Activated T-cell treated with anti-CD3 and anti-CD28 coated beads for 4 hours (primary cell): ENCODE measurements around the gene PITPNC1.
"Not testable (repeated sequence)": the region's sequence is repeated elsewhere in the genome, so short reads cannot be mapped to it uniquely, and the experiment has no call there.

Experiments
- DNase-seq: peaks from one replicate; pipeline ENCODE4 v3.0.0-alpha.2; 2020

The PITPNC1 gene

DNA sequence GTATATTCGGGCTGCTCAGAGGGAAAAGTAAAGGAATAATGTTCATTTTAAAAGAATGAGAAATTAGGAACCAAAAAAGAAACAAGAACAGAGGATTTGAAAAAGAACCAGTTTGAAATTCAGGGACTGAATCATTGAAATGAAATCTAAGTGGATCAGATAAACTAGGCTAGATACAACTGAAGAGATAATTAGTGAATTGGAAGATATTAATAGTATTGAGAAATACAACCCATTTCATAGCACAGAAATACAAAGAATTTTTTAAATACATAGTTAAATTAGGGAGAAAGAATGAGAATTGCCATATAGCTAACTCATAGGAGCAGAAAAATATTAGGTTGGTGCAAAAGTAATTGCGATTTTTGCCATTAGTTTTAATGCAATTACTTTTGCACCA is 223.3 kb downstream of the PITPNC1 start:
- no peak for DNase-seq

DNA sequence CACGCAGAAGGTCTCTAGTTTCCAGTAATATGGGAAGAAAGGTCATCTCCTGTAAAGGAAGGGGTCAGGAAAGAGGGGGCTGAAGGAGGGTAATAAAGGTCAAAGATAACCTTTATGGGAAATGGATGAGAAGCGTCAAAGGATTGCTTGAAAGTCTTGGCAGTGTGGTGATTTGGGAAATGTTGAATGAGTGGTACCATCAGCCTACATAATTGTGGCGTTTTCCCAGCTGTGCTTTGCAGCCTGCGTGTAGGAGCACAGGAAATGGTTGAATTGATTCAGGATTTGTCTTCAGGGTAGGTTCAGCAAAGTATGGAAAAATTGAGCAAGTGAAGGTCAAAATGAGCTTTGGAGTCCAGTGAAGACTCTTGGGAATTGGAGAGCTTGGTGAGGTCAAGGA is 224.8 kb downstream of the PITPNC1 start:
- DNase-seq = no peak

DNA sequence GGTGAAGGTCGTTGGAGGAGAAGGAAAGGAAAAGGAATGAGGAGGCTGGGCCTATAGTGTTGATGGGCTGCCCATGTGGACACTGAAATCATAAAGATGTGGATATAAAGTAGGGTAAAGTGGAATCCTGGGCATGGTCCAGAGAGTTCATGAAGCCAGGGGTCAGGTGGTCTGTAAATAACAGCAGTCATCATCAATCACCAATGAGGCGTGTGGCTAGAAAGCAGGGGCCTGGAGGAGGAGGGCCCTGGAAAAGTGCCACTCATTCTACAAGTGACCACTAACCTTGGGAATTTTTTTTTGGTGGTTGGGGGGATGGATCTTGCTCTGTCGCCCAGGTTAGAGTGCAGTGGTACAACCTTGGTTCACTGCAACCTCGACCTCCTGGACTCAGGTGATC is 225.4 kb downstream of the PITPNC1 start:
- no peak for DNase-seq

DNA sequence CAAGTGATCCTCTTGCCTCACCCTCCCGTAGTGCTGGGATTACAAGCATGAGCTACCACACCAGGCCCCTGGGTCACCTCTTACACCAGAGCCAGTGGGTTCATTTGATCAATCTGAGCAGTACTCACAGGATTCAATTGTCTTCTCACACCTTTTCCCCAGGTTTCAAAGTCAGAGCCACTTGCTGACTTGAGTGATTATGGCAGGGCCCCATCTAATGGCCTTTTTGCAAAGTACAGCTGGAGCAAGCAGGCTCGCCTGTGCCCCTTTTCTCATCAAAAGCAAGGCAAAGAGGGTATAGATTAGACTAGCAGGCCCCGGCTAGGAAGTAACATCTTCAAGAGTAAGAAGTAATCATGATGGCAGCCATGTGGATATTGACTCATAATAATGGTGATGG is 225.9 kb downstream of the PITPNC1 start:
- DNase-seq = peak; percentile 11

DNA sequence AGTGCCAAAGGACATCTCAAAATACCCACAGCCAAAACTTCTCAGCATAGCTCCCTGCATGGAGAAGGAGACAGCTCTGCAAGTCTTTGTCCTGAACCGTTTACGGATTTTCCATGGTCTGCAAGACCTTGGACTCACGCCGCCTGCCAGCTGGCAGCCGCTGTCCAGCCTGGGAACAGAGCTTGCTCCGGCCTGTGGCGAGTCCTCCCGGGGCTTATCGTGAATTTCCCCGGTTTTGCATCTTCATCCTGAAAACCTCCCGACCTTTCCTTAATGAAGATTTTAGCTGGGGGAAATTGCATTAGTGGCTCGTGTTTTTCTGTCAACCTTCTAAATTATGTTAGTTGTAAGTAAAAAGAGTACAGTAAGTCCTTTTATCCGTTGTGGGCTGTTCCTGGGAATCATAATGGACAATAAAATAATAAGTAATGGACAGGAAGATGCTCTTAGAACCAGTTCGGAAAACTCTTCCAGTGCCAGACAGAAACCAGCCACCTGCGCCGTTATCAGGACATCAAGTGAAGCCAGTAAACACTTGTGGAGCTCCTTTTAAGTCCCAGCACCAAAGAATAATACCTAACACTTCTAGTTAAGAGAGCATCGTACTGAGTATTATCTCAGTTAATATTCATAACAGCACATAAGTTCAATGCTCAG is 228.3 kb downstream of the PITPNC1 start:
- no peak for DNase-seq

DNA sequence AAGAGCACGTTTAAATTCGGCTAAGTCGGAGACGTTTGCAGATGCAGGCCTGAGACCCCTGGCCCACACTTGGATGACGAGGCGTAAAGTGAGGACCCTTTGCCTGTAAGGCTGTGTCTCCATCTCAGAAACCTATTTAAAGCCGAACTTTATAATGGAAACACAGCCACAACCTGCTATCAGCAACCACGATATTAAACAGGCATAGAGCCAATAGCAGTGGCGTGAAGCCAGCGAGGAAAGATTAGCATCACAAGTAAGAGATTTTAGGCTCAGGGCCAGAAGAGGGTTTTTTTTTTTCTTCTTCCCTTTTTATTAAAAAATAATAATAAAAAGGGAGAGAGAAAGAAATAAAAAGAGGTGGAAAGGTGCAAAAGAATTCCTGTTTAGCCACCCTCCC is 229.4 kb downstream of the PITPNC1 start:
- no peak for DNase-seq

DNA sequence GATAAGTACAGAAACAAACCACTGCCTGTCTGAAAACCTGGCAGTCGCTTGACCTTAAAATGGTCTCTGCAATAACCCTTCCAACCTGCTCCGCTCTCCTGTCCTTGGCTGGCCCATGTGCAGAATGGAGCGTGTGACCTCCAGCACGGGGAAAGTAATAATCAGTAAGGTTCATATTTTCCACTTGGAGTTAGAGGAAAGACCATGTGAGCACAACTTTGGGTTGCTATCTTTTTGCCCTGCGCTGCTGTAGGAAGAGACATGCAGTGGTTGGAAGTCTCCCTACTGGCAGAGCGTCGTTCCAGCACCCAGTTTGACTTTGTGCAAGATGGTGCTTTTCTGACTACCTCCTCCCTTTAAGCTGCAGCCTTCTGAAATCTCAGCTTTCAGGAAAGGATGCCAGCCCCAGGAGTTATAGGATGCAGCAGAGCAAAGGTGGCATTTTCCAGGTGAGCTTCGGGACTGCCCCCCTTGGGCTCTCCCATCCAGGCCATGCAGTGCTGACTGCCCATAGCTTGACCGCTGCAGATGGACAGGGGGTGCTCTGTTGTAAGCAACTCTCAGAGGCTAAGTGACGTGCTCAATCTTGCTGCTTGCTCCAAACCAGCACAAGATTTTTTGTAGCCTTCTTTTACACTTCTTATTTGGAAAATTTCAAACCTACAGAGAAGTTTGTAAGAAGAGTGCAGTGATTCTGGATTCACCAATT is 230.0 kb downstream of the PITPNC1 start:
- DNase-seq = no peak

DNA sequence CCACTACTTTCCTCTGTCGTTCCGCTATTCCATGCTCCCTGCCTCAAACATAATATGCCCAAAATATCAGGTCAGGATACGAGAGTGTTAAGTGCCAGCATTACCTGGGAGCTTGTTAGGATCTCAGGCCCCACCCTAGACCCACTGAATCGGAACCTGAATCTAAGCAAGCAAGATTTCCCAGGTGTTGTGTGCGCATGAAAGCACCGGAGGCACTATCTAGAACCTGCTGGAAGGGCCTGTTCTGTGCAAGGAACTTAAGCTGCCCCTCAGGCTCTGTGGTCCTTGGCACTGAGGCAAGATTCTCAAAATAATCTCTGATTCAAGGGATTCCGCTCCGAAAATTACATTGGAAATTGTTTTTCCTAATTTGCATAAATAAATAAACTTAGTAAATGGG is 233.0 kb downstream of the PITPNC1 start:
- no peak for DNase-seq

DNA sequence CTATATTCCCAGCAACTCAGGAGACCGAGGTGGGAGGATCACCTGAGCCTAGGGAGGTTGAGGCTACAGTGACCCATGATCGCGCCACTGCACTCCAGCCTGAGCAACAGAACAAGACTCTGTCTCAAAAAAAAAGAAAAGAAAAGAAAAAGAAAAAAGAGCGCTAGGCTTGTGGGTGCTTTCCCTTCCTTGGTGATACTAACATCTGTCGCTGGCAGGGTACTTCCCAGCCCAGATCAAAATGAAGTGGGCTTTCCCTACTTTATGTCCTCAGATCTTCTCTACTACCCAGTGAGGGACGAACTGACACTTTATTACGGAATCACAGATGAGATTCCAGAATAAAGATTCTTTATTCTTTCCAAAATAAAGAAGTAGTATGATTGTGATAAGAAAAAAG is 236.9 kb downstream of the PITPNC1 start:
- DNase-seq = no peak

DNA sequence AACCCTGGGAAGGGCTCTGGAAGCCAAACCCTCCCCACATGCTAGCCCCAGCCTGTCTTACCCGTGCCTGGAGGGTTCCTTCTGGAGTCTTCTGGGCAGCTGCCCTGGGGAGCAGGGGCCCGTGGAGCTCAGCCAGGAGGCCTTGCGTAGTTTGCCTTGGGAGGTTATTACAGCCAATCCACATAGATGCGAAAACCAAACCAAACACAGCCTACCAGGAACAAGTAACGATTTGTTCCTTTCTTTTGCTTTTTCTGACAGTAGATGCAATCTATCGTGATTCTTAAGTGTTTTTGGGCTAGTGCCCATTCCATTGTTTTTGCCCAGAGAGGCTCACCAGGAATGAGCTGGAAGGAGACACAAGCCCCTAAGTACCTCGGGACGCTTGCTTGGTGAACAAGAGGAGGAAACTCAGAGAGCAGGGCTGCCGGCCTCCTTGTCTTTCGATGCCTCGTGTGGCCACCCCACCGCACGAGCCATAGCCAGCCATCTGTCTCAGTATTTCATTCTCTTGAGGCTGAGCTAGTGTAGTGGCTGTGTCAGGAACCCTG is 238.0 kb downstream of the PITPNC1 start:
- DNase-seq = no peak

DNA sequence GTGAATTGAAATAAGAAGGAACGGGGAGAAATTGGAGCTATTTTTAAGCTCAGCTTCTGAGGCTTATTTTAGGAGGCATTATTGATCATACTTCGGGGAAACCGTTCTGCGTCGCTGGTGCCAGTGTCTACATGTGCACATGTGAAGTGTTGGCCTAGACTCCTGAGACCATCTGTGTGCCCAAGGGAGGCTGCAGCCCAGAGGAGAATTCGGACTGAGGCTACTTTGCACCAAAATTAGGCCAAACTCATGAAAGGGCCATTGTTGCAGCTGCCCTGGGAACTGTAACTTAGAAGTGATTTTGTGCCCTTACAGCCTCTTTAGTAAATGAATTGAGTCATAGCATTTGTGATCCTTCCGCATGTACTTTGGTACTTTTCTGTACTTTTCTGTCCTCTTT is 238.7 kb downstream of the PITPNC1 start:
- DNase-seq = no peak

DNA sequence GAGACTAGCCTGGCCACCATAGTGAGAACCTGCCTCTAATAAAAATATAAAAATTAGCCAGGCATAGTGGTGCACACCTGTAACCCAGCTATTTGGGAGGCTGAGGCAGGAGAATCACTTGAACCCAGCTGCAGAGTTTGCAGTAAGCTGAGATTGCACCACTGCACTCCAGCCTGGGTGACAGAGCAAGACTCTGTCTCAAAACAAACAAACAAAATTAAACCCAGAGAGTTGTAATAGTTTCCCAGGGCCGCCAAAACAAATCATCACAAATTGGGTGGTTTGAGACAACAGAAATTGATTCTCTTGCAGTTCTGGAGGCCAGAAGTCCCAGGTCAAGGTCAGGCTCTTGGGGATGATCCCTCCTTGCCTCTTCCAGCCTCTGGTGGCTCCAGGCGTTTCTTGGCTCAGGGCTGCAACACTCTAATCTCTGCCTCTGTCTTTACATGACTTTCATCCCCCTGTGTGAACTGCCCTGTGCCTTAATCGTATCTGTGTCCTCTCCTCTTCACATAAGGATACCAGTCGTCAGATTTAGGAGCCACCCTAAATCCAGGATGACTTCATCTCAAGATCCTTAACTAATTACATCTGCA is 240.3 kb downstream of the PITPNC1 start:
- DNase-seq = no peak

DNA sequence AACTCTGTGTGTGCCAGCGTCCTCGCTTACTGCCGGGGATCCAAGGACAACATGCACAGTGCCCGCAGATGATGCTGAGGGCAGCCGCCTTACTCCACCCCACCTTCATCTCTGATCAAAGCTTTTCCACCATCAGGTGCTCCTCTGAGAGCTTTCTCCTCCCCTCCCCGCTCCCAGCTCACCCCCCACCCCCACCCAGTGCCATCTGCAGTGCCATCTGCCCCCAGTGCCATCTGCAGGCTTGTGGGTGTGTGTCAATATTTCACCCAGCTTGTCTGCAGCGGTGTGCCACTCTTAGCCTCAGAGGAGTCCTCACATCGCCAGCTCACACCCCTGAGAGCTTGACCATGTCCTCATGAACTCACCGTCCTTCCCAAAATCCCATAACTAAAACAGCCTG is 242.5 kb downstream of the PITPNC1 start:
- DNase-seq = no peak

DNA sequence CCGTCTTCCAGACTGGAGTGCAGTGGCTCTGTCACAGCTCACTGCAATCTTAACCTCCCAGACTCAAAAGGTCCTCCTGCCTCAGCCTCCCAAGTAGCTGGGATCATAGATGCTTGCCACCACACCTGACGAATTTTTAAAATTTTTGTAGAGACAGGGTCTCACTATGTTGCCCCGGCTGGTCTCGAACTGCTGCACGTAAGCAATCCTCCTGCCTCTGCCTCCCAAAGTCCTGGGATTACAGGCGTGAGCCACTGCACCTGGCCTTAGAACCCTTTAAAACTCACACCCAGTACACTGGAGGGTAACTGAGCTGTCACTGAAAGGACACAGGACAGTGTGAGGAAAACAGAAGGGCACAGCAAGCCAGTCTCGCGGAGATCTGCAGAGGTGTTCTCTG is 243.0 kb downstream of the PITPNC1 start:
- no peak for DNase-seq

DNA sequence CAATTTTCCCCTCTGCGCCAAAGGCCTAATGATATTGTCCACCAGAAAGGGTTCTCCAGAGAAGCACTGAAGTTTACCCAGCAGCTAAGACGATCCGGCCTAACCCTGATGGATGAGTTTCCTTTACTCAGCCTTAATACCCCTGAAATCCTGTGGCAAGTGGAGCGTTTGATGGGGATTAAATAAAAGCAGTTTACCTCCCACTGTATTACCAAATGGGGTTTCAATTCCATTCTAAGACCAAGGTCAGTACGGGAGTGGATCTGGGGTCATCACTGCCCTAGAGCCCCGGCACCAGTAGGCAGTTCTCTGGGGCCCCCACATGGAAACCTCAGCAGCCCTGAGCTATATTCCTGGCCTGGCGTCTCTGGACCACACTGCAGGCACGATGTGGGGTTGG is 243.6 kb downstream of the PITPNC1 start:
- DNase-seq = no peak

DNA sequence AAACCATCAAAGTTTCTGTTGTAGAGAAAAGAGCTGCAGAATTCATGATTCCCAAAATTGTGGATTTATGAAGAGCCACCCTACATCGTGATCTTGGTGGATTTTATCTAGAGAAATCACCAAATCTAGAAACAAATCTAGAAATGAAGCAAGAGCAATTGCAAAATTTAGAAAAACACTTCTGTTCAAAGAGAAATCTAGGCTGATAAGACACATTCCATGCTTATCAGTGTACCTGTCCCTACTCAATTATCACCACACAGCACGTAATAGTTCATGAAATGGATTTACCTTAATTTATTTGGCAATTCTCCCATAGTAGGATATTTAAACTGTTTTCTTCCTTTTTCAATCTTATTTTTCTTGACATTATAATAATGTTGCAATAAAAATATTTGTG is 246.7 kb downstream of the PITPNC1 start:
- DNase-seq = no peak

DNA sequence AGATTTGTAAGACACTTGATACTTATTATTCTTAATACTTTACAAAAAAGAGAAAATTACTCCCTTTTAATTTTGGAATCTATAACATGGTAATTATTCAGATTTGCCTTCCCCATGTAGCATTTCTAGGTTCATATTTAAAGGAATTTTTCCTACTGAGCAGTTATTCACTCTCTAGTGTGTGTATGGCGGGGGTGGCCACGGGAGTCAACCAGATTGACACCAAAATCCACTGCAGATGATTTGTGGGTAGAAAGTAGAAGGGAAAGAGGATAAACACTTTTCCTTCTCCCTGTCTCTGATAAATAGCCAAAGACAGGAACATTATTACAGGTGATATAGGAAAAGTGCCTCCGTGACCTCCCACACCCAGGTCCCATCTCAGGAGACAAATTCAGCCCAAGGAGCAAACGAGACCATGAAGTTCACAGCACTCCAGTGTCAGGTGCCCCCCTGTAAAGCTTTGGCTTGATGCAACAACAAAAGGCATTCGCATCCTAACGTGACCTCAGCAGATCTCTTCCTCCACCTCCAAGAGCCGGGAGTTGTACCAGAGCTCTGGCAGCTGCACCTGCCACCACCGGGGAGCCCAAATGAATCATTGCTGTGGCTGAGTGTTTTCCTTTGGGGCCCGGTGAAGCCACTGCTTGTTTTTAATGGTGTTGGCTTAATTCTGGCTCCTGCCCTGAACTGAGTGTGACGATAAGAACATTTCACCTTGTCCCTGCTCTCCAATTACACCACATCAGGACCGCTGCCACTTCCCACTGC is 248.0 kb downstream of the PITPNC1 start:
- DNase-seq = no peak

DNA sequence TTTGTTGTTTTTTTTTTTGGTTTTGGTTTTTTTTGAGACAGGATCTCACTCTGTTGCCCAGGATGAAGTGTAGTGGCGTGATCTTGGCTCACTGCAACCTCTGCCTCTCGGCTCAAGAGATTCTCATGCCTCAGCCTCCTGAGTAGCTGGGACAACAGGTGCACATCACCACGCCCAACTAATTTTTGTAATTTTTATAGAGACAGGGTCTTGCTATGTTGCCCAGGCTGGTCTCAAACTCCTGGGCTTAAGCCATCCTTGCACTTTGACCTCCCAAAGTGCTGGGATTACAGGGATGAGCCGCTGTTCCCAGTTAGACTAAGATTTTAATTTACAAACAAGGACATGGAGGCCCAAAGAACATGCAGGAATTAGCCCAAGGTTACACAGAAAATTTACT is 248.9 kb downstream of the PITPNC1 start:
- no peak for DNase-seq

DNA sequence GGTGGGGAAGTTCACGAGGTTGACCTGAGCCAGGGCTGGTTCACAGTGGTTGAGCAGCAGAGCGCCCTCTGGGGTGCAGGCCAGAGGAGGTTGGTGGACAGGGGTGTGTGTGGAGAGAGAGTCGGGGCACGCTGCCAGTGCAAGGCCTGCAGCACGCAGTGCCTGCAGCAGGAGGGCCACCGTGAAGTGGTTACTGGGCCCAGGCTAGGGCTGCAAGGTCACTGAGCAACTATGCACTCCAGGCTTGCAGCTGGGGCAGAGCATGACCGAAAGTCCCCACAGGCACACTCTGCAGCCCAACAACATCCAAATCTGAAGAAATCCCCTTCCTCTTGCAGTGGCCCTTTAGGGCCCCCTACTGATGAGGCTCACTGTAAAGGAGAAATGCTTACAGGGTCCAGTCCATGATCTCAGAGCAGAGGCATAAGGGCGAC is 251.5 kb downstream of the PITPNC1 start:
- no peak for DNase-seq

DNA sequence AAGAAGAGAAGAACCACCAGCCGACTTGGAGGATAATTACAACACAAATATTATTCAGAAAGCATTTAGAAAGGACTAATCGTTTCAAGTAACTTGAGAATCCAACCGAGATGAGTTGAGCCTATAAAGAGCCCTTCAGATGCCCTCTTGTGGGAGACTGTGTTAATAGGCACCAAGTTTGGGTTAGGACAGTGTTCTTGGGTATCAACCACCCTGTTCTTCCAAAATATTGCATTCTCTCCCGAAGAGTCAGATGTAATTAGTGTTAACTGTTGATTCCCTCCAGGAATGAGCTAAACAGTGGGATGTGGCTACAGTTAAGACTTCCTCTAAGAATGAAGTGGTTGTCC is 252.9 kb downstream of the PITPNC1 start:
- no peak for DNase-seq

DNA sequence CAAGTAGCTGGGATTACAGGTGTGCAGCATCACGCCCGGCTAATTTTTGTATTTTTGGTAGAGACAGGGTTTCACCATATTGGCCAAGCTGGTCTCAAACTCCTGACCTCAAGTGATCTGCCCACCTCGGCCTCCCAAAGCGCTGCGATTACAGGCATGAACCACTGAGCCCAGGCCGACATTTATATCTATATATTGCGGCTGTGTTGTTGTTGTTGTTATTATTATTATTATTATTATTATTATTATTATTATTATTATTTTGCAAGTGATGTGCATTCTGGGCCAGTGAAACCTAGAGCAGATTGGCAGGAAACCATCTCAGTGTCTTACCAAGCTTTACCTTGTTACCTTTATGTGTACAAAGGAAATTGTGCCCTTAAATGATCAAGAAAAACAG is 253.8 kb downstream of the PITPNC1 start:
- not testable (repeated sequence) for DNase-seq

DNA sequence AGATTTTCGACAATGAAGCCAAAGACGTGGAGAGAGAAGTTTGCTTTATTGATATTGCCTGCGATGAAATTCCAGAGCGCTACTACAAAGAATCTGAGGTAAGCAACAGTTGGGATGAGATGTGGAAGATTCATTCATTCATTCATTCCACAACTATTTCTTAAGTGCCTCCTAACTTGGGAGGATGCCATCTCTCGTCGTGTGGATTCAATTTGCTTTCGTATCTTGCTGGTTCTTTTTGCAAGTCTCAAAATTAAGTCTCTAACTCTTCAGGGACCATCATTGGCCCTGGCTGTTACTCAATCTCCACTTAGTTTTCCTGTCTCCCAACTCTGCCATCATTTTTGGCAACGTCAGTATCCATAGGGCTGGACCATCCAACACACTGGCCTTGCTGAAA is 255.1 kb downstream of the PITPNC1 start:
- DNase-seq = no peak

DNA sequence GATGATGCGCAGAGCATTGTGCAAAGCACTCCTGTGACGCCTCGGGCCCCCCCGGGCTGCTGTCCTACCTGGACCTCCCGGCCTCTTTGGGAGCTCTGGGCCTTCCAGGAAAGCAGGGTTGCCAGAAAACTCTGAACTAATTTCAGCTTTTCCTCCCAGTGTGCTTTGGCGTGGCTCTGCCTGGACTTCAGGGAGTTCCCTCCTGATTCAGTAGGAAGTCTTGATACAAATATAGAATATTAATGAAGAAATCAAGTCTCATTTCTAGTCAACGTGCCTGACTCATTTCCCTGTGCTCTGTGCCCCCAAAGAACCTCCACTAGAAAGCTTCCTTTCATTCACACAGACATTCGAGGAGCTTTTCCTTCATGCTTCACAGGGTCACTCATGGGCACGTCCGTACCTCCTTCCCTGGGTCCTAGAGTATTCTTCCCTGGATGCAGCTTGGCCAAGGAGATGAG is 256.7 kb downstream of the PITPNC1 start:
- no peak for DNase-seq
